H1 (cell line): ENCODE measurements around the gene OPCML. TPM values are rescaled to one million over a fixed set of nuclear protein-coding genes. Genes with fewer than 3 reads are reported as not detected.

ENCODE experiments used
- JUN ChIP-seq: IDR thresholded peaks from 2 replicates; pipeline ENCODE4 v1.6.1; 2011; ENCODE audit warnings: low read depth, mild to moderate bottlenecking, improper control_type of control experiment, low read length
- KDM4A ChIP-seq: IDR thresholded peaks from one replicate; pipeline ENCODE4 v1.7.1; 2012; ENCODE audit warnings: low read depth, mild to moderate bottlenecking, moderate library complexity, low read length, inconsistent platforms; ENCODE audit not compliant: severe bottlenecking
- polyA plus RNA-seq, 7 experiments: library from polyadenylated mRNA; depleted of rRNA in 3 of 7; stranded (reverse) in 5 of 7; unstranded in 2 of 7; fragments of >200 nt in 5 of 7; fragments of 200-250 nt in 2 of 7; gene quantifications; 1 replicate in 5 of 7; 2 replicates in 1 of 7; 4 replicates in 1 of 7; pipeline versions ENCODE4 v1.2.1 to v1.2.3, GENCODE V29; 2011 to 2013; ENCODE audit warnings: missing spikeins in 2 of 7, mixed read lengths in 2 of 7
- total RNA-seq: library from RNA; stranded (reverse); fragmentation: NEBNext Ultra II Directional; extraction: Animal tissue kit (Norgen Biotek cat#: 25700); gene quantifications from 2 replicates; pipeline ENCODE4 v1.2.1, GENCODE V29; 2021

The OPCML gene
- total and polyA plus RNA-seq, 2 of the 8 experiments (the other 6 are each of a cell fraction or from before 2014, with no cell fraction given), result 2.3 to 3.1 TPM

GRCh38 chr11:132644520-132645239 is 887.6 kb downstream of the OPCML start (continued):
- TF ChIP-seq KDM4A (no peak), JUN (no peak)
